GM18861 (cell line): ENCODE results near the gene DNAJB6.
"Not testable (repeated sequence)": the region's sequence is repeated elsewhere in the genome, so short reads cannot be mapped to it uniquely, and the experiment has no call there.

Experiments
- ATAC-seq: cut with Tn5 transposase; IDR thresholded peaks from one replicate; pipeline ENCODE4 v1.9.1; 2021; ENCODE audit not compliant: unreplicated experiment

The DNAJB6 gene

DNA sequence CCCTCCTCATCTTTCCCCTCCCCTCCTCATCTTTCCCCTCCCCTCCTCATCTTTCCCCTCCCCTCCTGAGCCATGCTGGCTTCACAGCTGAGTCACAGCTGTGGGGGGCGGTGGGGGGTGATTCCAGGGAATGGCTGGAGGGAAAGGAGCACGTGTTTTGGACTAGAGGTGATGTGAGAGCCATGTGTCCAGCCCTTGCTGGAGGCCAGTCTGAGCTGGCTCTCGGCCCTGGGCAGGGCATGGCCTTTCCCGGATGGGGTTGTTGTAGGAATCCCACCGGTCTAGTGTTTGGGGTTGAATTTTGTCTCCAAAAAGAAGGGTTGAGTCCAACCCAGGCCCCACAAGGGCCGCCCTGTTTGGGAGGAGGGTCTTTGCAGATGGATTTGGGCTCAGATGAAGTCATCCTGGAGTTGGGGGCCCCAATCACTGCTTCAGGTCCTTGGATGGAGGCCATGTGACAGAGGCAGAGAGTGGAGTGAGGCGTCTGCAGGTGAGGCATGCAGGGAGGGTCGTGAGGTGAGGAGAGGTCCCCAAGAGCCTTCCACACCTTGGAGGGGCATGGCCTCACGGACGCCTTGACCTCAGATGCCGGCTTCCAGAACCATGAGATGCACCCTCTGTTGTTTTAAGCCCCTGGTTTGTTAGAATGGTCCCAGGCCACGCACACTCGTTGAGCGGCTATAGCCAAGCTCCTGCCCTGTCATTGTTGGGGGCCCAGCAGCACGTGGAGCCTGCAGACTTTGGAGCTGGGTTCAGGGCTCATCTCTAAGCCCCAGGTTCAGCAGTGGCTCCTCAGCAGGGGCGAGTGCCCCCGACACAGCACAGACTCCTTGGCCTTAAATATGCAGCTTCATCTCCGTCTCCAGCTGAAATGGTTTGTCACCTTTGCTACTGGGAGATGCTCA lies 101.6 kb downstream of the DNAJB6 start:
- ATAC-seq: no peak

DNA sequence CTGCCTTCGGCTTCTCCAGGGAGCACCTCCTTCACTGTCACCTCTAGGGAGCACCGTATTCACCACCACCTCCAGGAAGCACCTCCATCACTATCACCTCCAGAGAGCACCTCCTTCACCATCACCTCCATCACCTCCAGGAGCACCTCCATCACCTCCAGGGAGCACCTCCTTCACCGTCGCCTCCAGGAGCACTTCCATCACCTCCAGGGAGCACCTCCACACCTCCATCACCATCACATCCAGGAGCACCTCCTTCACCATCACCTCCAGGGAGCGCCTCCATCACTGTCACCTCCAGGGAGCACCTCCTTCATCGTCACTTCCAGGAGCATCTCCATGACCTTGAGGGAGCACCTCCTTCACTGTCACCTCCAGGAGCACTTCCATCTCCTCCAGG lies 102.3 kb downstream of the DNAJB6 start:
- no peak for ATAC-seq

DNA sequence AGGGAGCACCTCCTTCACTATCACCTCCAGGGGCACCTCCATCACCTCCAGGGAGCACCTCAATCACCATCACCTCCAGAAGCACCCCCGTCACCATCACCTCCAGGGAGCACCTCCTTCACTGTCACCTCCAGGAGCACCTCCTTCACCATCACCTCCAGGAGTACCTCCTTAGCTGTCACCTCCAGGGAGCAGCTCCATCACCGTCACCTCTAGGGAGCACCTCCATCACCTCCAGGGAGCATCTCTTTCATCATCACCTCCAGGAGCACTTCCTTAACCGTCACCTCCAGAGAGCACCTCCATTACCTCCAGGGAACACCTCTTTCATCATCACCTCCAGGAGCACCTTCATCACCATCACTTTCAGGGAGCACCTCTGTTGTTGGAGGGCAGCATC lies 103.0 kb downstream of the DNAJB6 start:
- ATAC-seq: no peak

DNA sequence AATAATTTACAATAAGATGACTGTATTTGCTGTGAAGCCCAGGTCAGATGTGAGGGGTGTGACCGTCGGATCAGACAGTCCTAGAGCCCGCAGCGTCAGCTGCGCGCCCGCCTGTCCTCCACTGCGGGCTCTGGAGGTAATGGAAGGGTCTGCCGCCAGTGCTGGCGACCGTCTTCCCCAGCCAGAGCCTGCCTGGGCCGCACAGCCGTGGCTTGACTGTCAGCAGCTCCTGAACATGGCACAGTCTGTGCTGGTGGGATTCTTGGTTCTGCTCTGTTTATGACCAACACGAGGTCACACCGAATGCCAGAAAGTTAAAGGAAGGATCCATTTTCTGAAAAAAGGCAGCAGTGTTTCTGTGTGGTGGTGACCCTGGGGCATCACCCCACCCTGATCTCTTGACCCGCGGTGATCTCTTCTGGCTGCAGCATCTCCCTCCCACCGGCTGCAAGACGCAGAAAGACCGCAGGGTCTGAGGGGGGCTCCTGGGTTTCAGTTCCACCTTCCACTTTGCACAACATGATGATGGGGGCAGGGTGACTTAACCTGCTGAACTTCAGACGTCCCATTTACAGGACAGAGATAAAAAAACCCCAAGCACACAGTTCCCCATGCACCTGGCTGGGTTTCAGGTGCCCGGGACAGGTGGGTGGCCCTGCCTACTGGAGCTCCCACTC lies 103.7 kb downstream of the DNAJB6 start:
- ATAC-seq: no peak

DNA sequence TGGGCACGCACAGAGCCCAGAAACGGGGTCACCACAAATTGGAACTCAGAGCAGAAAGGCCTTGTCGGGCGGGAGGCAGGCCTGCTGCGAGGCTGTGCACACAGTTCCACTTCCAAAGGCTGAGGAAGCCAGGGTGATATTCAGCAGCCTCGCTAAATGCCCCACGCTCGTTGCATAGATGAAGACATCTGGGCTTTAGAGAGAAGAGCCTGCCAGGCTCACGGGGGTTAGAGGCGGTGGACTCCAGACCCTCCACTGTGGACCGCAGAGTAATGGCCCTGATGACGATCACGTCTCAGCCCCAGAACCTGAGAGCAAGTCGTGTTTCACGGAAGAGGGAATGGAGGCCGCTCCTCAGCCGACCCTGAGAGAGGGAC lies 104.2 kb downstream of the DNAJB6 start:
- ATAC-seq: no peak

DNA sequence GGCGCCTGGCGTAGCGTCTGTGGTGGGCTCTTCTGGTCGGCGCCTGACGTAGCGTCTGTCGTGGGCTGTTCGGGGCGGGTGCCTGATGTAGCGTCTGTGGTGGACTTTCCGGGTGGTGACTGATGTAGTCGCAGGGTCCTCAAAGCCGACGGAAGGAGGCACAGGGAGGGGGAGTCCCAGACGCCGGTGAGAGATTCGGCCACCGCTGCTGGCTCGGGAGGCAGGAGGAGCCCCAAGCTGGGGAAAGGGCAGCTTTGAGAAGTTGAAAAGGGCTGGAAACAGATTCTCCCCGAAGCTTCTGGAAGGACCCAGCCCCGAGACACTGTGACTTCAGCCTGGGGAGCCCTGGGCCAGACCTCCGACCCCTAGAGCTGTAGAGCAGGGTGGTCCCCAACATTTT lies 105.7 kb downstream of the DNAJB6 start:
- ATAC-seq: no peak

DNA sequence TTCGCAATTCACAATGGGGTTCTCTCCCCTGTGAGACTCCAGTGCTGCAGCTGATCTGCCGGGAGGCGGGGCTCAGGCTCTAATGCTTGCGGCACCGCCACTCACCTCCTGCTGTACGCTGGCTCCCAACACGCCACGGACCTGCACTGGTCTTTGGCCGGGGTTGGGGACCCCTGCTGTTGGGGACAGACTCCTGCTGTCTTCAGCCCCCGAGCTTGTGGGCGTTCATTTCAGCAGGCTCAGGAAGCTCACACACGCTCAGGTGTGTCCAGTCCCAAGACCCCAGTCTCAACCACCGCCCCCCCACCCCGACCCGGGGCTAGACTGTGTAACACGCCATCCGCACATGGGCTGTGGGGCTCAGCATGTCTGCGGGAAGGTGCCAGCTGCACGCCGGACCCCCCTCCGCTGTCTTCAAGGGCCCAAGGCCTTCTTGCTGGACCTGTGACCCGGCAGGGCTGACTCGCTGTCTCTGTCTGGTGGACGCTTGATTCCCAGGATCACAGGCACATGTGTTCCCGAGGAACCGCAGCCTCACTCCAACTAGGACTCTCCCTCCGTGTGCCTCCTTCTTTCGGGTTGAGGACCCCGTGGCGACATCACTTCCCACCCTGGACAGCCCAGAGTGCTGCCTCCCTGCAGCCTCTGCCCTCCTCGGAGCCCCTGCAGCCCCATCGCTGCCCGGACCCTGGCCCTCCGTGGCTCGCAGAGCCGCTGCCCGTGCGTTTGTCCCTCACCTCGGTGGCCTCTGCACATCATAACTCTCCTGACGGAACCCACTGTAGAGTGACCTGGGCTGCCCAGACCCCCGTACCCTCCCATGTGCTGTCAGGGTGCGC lies 106.4 kb downstream of the DNAJB6 start:
- no peak for ATAC-seq

DNA sequence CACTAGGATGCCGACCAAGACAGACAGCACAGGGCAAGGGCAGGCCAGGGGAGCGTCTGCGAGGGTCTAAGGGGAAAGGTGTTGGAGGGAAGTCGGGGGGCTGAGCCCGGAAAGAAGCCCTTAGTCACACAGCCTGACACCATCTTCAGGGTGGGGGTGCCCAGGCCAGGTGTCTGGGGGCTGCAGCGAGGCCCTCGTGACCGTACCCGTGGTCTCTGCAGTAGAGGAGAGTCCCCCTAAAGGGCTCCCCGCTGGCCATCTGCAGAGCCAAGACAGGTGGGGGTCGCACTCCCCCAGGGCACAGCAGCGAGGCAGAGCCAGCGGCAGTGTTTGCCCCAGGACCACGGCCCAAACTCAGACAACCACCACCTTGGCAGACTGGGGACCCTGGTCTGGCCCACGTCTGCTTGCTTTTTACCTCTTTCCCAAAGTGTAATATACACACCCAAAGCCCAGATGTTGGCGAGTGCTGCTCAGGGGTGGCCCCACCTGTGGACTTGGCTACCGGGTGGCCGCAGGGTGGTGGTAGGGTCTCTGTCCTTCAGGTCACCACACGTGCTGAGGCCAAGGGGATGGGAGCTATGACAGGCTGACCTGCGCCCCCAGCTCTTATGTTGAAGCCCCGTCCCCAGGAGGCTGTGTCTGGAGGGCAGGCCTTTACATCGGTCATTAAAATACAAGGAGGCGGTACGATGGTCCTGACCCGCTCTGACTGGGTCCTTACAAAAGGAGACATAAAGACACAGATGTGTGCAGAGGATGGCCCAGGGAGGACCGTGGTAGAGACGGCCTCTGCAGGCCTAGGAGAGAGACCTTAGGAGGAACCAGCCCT lies 107.4 kb downstream of the DNAJB6 start:
- ATAC-seq: no peak

DNA sequence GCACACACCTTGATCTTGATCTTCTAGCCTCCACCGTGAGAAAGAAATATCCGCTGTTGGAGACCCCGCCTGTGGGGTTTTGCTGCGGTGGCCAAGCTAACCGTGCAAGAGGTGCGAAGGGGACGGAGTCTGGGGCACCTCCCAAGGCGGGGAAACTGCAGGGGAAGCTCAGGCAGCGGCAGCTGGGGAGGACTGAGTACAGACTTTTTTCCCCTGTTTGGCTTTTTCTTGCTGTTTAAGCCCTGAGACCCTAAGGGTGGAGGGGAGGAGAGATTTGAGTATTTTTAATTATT lies 108.0 kb downstream of the DNAJB6 start:
- no peak for ATAC-seq

DNA sequence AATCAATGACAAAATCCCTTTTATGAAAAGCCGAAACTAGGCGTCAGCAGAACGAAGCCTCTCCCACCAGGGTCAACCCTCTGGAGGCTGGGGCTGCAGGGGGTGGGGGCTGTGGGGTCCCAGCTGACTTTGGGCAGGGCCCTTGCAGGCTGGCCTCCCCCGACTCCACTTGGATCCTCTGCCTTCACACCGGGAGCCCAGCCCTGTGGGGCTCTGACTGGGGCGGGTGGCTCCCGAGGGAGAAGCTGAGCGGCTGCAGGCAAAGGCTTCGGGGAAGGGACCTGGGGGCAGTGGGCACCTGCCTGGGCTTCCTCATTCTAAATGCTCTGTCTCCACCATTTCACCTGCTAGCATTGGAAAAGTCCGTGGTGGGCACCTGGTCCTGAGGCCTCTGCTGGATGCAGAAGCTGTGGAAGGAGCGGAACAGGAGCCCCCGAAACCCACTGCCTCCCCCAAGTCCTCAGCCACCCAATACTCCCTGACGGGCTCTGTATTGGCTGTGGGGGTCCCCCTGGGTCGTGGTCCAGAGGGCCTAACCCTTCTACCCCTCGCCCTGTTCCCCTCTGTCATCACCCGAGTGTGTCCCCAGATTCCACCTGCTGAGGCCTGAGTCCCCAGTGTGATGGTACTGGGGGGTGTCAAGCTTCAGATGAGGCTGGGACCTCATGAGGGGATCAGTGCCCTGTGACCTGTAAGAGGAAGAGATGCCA lies 108.6 kb downstream of the DNAJB6 start:
- no peak for ATAC-seq

DNA sequence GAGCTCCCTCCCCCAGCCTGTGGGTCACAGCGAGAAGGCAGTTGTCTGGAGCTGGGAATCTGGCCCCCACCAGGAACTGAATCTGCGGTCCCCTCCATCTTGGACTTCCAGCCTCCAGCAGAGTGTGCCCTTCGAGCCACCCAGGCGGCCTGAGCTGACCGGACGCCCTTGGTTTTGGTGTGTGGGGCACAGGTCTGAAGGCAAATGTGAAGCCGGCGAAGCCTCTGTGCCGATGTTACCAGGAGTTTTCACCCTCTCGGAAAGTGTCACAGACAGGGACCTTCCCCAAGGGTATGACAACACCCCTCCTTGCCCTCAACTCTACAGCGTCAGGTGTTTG lies 109.1 kb downstream of the DNAJB6 start:
- ATAC-seq: no peak

DNA sequence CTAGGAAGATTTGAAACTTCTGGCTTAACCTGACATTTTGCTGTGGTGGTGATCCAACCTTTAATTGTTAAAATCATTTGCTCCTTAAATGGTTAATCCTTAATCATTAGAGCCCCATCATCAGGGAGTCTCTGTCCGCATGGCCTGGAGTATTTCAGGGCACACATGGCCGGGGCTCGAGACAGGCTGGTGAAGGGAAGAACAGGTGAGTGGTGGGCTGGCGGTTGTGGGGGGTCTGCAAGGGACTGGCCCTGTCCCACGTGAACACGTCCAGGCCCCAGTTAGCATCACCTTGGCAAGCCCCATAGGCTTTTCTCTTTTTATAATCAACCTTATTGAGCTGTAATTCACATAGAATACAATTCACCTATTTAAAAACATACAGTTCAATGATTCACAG lies 109.5 kb downstream of the DNAJB6 start:
- no peak for ATAC-seq

DNA sequence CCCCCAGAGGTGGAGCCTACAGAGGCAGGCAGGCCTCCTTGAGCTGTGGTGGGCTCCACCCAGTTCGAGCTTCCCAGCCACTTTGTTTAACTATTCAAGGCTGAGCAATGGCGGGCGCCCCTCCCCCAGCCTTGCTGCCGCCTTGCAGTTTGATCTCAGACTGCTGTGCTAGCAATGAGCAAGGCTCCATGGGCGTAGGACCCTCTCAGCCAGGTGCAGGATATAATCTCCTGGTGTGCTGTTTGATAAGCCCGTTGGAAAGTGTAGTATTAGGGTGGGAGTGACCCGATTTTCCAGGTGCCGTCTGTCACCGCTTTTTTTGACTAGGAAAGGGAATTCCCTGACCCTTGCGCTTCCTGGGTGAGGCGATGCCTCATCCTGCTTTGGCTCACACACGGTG lies 117.2 kb downstream of the DNAJB6 start:
- ATAC-seq: not testable (repeated sequence)

DNA sequence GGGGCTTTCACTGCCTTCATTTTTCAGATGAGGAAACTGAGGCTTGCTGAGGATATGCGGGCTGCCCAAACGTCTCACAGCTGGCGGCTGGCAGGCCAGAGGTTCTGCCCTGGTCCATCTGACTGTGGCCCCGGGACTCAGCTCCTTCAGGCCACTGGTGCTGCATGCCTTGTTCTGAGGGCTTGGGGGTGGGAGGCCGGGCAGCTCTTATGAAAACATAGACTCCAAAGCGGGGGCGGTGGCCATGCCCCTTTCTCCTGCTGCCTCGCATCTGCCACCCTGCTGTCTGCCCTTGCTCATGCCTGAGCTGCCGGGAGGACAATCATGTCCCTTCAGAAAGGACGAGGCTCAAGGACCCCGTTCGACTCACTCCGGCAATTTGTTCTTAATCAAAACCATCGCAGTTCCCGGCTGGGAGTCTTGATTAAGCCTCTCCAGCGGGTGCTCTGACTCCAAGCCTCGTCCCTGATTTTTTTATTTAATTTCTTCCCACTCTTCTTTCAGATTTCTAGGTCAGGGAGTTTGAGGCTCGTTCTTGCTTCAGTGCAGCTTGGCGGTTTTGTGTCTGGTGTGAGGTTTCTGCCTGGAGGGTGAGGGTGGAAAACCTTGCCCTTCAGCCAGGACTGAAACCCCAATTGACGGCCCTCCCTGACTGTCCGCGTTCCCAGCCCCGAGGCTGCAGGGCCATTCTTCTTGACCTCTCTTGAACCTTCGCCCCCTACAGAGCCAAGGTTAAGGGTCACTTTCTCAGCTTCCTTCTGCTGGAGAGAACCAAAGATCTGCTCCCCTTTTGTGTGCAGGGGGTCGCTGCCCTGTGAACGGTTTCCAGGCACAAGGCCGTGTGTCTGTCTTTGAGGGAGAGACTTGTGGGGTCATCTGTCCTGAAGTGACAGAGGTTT lies 120.8 kb downstream of the DNAJB6 start:
- ATAC-seq: no peak

DNA sequence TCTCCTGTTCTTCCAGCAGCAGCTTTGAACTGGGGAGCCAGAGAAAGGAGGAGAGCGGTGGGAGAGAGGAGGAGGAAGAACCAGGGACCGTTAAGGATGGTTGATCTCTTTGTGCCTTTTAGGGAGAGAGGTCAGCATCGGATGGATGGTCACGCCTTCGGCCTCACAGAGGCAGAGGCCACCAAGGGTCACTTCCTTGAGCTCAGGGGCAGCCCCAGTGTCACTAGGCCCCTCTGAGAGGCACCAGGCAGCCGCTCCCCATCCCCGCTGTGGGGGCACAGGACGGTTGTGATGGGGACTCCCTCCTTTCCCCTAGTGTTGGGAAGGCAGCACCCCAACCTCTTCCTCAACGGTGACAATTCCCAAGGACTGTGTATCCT lies 121.4 kb downstream of the DNAJB6 start:
- no peak for ATAC-seq

DNA sequence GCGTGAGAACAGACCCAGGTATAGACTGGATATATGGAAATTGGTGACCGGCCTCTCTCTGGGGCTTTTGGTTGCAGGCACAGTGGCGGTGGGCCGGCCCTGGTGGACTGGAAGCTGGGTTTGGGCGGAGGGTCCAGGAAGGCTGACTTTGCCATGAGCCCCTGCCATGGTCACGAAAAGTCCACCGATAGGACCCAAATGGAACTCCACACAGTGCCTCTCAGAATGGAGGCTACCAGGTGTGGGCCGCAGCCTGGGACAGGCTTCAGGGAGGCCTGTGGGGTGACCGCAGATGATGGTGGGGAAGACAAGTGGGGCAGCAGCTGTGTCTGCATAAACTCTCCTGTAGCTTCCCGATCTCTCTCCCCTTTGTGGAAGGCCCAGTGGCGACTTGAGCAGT lies 123.2 kb downstream of the DNAJB6 start:
- no peak for ATAC-seq

DNA sequence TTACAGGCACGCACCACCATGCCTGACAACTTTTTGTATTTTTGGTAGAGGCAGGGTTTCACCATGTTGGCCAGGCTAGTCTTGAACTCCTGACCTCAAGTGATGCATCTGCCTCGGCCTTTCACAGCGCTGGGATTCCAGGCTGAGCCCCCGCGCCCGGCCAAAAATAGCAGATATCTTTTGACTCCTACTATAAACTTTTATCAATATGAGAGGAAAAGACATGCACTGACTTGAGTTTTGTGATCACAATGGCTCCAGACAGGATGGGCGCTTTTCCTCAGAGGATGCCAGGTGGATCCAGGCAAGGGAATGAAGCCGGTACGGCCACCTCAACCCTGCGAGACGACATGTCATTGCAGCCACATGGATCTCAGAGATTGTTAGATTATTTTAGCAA lies 123.9 kb downstream of the DNAJB6 start:
- ATAC-seq: no peak

DNA sequence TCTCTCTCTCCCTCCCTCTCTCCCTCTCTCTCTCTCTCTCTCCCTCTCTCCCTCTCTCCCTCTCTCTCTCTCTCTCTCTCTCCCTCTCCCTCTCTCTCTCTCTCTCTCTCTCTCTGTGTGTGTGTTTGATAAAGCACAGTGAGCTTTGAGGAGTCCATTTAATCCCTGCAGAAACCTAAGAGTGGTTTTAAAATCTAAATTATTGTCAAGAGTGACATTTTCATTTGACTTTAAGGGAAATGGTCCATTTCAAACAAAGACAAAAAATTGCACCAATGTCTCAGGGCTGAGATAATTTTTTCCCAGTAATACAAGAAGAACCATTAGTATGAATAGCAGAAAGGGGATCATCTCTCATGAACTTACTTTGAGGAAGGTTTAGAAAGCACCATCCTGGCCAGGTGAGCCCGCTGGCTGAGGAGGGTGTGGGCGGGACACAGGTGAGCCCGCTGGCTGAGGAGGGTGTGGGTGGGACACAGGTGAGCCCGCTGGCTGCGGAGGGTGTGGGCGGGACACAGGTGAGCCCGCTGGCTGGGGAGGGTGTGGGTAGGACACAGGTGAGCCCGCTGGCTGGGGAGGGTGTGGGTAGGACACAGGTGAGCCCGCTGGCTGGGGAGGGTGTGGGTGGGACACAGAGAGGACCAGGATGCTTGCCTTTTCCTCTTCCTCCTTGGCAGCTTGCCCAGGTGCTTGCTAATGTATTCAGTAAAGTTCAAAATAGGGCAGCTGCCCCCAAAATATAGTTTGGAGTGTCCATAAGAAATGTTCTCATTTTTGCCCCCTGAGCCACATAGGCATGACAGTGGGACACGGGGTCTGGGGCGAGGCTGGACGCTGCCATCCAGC lies 125.0 kb downstream of the DNAJB6 start:
- ATAC-seq: no peak

DNA sequence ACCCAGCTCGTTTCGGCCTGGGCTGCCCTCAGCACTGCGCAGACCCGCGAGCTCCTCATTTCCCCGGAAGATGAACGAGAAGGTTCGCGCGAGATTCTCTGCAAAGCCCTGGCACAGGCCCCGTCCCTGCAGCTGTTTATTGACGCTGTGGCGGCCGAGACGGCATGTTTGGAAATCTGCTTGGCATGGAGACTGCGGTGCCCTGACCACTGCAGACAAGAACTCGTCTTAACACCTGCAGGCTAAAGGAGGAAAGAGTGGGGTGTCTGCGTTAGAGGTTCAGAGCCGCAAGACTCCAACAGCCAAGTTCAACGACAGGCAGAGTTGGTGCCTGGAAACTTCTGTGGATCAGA lies 125.6 kb downstream of the DNAJB6 start:
- ATAC-seq: no peak
